GM21515 (cell line): ENCODE data around the gene TTLL6.

Experiments used
- ATAC-seq: cut with Tn5 transposase; IDR thresholded peaks from one replicate; pipeline ENCODE4 v1.9.1; 2021; ENCODE audit not compliant: unreplicated experiment

The TTLL6 gene

DNA sequence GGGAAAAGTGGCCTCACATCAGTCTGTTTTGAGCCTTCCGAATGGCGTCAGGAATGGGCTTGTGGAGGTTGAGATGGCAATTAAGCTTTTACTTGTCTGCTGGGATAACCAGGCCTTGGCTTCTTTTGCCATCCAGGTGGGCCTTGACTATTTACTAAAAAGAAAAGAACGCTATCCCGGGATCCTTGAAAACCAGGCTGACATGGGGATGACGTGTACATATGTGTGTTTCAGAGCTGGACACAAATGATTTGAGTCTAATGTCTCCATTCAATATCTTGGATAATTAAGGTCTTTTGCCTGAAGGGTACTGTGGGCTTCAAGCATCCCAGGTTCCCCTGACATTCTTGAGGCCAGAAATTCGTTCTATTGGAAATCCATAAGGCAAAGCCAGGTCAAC lies 55.9 kb downstream of the TTLL6 start:
- no peak for ATAC-seq

DNA sequence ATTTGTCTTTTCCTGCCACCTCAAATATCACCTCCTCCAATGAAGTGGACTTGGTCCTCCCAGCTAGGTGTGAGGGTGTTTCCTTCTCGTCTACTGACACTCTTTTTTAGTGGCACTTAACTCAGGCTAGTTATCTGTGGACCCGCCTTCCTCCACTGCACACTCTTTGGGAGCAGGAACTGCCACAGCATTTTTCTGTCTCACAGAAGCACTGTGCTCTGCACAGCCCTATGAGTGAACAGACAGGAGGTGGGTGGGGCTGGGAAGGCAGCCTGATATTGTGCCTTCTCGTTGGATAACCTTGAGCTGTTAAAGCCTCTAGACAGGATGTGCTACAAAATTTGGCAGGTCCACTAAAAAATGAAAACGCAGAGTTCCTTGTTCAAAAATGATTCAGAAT lies 56.6 kb downstream of the TTLL6 start:
- no peak for ATAC-seq

DNA sequence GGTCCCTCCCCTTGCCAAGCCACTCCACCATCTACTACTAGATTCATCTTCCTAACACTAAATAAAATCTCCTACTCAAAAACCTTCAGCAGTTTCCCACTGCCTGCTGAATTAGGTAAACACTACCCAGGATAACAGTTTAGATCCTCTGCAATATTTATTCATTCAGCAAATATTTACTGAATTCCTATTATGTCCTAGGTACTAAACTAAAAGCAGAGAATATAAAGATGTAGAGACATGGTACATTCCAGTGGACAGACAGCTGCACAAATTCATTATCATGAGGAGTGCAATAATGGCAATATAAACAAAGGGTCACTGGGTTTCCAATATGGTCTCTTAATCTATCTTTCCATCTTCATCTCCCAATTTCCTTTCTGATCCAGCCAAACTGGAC lies 57.7 kb downstream of the TTLL6 start:
- no peak for ATAC-seq

DNA sequence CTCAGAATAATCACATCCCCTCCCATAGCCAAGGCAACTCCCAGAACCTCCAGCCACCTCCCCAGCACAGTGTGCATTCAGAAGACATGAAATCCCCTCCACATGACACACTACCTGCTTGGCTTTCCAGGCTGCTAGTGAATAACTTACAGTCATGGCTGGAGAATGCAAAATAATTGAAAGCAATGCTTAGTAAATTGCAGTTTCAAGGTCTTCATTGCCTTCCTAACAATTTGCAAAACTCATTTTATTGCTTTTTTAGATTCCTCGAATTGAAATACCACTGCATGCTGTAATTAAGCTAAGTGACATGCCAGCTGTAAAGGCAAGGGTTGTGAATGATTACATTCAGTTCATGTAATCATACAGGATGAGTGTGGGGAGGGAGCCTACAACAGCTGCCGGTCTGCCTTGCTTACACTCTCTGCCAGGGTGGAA lies 59.5 kb downstream of the TTLL6 start:
- no peak for ATAC-seq

DNA sequence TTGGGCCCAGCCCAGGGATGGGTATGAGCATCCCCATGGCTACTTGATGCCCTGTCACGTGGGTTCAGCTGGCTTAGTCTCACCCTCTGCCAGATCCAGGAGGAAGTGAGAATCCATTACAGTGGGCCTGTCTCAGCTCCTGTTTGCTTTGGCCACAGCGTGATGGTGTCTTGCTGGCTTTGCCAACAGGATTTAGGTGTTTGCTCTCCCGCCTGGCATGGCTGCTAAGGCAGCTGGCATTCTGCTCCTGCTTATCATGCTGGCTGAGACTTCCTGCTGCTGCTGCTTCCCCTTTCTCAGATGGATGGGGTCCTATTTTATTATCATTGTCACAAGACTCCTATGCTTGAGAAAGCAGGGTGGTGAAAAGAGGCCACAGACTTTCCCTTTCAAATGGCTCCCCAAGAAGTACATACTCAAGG lies 60.2 kb downstream of the TTLL6 start:
- no peak for ATAC-seq

DNA sequence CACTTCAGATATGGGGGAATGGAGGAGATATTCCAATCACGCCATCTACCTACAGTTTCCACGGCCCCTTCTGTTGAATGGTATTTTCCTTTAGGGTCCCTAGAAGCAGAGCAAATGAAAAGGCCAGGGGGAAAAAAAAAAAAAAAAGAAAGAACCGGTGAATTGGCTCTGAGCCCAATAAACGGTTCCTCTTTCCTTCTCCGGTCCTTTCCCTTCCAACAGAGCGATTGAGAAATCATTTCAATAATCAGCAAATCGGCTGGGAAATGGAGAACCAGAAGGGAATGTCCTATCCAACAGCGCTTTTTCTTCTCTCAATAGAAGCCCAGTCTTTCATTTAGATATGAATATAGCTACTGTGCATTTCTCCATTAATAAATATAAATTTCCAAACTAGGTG lies 61.7 kb downstream of the TTLL6 start:
- no peak for ATAC-seq

DNA sequence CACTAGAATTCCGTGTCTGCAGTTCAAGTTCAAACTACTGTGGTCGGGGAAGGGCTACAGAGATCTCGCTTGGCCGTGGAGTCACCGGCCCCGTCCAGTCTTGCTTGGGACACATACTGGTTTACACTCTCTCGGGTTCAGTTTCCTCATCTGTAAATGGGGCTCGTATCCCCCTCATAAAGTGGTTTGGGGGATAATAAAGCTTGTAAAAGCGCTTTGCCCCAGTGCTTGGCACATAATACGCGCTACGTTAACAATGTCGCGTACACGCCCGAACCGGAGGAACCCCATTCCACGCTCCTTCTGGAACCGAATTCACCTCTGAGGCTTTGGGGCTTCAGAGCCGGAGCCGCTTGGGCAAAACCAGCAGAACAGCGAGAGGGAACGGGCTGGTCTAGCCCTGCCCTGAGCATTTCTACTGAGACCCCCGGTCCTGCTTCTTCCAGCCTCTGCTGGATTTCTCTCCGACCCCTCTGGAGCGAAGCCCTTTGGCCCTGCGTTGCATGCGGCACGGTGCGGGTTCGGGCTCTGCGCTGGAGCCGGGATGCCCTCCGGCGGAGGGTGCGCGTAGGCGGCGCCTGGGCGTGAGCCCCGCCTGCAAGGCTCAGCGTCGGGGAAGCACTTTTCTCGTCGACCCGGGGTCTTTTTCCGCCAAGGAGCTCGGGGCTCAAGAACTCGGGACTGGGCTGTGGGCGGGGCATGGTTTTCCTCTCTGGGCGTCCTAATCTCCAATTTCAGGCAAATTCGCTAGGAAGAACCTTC lies 62.3 kb downstream of the TTLL6 start:
- ATAC-seq = no peak

DNA sequence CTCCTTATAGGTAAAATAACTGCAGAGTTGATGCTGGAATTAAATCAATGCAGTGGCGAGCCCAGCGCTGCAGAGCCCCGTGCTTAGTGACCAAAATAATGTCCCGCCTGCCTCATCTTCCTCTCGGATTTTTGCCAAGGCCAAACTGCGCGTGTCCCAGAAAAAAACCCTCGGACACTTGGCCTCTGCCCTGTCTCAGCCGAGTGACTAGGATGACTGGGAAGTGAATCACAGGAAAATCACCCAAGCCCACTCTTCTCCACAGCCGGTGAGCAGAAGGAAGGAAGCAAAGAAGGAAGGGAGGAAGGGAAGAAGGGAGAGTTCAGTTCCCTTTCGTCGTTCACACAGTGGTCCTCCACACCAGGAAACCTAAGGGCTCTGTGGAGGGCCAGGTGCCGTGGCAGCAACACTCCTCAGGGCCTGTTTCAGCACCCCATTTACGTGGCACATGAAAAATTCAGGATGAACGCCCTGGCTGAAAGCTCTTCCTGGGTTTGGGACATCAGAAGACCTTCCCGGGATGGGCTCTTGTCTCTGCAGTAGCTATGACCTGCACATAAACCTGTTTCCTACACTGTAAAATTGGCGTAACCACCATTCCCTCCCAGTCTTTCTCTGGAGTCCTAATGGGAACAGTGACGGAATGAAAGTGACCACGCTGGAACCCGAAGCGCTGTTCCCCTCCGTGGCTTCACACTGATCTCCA lies 63.1 kb downstream of the TTLL6 start:
- no peak for ATAC-seq

DNA sequence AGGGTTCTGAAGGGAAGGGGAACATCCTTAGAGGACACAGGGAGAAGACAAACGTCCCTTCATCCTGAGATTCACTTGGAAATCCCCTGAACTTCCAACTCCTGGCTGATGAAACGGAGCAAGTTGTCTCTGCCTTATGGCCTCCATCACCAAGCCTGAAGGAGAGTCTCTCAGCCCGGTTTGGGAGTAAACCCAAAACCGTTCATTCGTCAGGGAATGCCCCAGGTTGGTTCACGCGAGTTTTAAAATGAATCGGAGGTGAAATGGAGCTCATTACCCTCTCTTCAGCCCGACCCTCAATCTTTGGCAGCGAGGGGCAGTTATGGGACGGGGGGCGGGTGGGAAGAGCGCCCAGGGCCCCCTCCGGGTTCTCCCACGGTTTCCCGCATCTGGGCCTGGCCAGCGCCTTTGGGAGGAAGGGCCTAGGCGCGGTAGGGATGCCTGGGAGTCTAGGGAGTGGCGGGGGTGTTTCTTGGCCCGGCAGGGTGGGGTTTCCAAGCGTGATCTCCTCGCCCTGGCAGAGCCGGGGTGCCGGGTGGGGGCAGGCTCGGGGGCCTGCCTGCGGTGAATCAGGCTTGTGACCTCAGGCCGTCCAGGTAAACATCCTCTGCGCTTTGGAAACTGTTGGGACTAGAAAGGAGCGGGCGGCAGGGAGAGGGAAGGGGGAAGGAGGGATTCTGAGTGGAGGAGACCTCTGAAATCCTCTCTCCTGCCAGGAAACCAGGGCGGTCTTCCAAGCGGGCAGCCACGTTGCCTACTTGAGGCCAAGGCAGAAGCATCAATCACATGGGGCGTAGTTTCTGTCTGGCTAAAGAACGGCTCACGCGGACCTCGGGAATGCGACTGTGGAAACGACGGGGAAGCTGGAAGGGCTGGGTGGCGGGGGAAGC lies 64.4 kb downstream of the TTLL6 start:
- no peak for ATAC-seq

DNA sequence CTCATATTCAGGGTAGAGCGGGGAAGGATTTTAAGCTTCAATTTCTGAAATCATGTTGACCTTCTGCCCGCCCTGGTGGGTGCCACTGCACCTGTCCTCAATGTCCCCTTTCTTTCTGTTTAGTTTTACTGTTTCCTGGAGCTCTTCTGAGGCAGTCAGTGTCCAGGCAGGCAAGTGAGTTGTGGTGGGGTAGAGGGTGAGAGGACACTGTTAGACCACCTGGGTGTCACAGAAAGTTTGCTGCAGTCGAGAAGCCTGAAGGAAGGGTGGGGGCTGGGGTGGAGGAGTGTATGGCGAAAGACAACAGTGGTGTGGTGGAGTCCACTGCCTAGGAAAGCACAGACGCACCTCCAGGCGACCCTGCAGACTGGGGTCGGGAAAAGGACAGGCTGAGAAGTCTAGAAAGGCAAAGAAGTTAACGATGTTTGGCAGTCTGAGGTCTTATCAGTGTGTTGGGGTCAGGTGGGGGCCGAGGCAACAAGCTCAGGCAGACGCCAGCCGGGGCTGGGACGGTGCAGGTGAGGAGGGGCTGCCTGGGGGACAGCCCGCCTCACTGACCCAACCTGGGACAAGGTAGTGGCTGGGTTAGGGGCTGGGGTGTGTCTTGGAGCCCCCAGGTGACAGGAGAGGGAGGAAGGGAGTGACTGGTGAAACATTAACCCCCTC lies 65.2 kb downstream of the TTLL6 start:
- no peak for ATAC-seq

DNA sequence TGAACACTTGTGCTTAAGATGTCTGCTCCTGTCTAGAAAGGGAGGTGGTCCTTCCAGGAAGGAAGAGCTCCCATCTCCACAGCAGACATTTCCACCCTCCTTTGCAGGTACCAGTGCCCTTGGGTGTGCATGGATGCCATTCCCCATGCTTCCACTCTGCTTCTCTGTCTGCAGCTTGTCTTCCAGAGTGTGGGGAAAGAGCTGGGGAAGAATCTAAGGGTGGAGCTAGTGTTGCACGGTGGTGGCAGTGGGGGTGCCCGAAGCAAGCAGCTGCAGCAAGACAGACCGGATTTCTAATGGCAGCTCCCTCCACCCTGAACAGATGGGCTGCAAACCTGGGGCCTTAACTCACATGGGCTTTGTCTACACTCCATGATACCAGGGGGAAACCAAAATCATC lies 65.9 kb downstream of the TTLL6 start:
- ATAC-seq = no peak

DNA sequence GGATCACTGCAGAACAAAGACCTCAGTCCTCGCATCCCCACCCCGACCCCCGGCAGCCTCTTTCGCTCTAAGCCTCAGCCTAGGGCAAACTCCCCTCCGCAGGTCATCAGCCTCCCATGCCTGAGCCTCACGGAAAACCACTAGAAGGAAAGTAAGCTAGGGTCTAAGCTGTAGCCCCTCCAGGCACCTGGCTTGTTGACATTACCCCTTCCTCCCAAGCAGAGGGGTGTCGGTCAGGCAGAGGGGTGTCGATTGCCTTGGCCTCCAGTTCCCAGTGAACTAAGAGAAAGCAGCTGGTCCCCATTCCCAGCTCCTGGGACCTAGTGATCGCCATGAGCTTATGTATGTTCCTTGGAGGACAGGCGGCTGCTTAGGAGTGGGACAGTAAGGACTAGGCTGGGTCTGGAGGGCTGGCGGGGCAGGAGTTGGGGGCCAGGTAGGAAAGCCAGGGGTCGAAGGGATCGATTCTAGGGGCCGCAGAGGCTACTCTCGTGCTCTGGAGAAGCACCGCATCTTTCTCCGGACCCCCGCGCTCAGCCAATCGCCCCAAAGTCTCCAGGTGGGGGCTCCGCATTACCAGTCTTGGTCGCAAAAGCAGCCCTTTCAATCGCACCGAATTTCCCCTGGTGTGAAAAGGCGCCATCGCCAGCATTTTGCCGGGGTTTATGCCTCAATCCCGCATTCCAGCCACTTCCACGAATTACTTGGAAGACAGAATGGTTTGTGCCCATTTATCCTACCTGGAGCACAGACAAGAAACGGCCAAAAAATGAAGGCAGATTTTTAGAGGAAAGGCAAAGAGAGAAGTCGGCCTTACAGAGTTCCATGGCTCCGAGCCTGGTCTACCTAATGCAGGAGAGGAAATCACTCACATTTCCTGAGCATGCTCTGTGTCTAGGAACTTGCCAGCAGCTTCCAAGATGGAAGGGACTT lies 67.1 kb downstream of the TTLL6 start:
- ATAC-seq = no peak

DNA sequence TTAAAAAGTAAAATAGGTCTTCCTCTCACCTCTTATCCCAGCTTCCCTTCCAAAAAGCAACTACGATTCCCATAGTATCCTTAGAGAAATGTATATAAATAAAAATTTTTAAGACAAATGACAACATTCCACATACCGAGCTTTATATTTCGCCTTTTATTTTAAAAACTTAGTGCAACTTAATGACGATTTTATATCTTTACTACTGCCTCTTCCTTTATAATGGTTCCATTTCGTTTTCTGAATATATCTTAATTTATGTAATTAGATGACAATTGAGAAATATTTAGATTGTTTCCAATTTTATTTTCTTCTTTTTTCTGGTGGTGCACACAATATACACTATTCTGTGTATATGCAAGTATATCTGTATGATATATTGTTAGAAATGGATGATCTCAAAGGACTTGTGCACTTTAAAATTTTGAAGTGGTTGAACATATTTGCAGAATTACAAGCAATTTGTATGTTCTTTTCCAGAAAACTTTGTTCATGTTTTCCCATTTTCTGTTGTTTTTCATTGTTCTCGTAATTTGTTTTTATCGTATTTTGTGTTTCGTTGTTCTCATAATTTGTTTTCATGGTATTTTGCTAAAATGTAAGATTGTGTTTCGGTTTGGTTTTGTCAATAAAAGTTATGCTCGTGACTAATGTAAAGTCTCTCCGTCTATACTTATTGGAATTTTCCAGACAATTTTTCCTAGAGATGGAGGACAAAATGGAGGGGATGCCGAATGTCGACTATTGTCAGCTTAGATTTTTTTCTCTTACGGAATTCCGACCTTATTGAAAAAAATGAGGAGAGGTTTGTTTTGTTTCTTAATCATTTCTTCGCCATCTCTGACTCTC lies 68.1 kb downstream of the TTLL6 start:
- no peak for ATAC-seq

DNA sequence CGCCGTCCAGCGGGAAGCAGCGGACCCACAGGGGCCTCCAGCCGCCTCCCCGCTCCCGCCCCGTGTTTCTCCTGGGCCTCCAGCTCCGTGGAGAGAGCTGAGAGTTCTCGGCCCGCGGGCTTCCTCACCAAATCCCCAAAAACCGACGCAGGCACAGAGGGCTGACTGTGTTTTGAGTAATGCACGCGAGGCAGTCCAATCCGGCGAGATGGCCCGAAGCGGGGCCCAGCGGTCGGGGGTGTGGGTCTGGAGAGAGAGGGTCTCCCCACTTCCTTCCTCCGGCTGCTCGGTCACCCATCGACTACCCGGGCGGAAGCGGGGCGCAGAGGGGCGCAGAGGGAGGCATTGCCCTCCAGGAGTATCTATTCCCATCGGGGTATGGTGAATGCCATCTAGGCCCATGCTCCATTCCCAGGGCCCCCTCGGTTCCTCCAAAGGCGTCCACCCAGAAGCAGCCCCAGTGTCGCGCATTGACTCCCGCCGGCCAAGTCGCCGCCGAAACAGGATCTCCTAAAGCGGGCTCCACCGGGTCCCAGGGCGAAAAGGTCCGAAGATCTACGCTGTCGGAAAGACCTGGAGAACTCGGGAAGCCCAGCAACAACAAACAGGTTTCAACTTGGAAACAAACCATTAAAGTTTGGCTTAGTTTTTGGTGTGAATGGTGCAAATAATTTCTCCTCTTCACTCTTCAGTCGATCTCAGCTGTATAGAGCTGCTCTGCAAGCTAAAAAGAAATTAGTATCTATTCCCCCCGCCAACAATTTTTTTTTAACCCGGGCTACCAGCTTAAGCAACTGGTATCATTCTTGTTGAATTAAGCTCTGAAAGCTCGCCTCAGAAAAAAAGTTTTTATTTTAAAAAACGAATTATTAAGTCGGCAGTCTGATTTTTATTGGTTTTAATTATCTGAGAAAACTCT lies 69.3 kb downstream of the TTLL6 start:
- ATAC-seq = no peak

DNA sequence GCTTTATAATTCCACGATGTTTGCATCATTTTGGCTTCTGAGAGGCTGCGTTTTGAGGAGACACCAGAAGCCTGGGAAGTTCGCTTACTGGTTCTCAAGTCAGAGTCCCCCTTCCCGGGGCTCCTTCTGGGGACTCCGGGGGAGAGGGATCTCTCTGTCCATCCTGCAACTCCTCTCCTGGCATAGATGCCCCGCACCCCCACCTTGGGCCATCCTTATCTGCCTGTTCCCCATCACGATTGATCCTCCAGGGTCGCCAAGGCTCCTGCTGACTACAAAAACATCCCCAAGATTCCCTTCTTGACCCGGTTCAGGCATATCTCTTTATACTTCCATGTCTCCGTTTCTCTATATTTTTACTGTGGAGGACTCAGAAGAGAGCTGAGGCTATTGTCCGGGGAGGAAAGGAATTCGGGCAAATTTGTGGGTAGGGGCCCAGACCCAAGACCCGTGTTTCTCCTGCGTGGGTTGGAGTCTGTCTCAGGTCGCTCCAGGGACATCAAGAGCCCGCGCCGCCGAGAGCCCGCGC lies 70.0 kb downstream of the TTLL6 start:
- ATAC-seq = no peak

DNA sequence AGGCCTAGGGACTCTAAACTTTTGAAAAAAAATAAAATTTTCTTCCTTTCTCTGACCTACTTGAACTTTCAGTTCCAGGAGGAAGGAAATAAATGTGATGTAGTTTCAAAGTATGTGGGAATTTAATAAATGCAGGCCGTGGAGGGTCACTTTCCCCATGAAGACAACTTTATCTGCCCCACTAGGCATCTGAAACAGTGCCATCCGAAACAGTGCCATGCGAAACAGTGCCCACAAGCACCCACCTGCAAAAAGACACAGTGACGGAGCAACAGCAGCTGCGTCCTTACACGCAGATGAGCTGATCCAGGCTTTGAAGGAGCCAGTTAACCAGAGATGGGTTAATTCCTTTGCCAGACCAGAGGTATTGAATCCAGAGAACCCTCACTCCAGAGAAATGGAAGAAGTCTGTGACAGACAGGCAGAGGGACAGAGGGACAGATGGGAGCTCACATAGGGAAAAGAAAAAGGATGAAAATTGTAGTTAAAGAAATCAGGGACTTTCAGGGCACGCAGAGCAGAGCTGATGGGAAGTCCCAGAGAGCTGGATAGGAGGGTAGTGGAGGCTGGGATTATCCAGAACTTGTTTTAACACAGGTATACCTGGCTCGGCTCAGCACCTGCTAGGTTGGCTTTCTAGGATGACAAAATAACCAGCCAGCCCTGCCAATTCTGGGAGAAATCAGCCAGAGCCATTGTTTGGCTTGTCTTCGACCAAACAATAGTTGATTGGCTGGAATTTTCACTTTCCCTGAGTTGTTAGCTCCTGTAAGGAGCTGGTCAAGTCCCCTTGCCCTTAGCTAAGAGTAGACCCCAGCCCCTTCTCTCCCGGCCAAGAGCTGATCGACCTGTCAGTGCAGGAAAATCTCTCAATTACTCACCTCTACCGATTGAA lies 71.4 kb downstream of the TTLL6 start:
- ATAC-seq = no peak

DNA sequence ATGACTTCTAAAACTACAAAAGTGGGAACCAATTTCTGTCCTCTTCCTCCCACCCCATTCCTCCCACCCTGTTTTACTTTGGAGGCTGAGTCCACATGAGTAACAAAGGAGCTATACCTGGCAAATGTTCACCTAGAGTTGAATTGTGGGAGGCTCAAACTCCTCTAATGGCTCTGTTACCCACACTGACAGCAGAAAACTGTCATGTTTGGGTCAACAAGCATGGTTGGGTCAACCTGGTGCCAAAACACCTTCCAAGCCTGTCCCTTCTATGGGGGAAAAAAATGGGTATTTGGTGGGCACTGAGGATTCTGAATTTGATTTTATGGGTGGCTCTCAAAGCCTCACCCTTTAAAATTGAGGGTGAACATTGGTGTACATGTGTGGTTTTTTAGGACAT lies 76.5 kb downstream of the TTLL6 start:
- ATAC-seq = no peak
